ENCODE measurements around the gene HSPB9. TPM values are rescaled to one million over a fixed set of nuclear protein-coding genes. Genes with fewer than 3 reads are reported as not detected.
A peak's percentile ranks its signal among the peaks of the same experiment; 100 is the strongest.
"Not testable (repeated sequence)": the region's sequence is repeated elsewhere in the genome, so short reads cannot be mapped to it uniquely, and the experiment has no call there.

The HSPB9 gene
- total RNA-seq, 1 donor from 2014 or later: not detected

DNA sequence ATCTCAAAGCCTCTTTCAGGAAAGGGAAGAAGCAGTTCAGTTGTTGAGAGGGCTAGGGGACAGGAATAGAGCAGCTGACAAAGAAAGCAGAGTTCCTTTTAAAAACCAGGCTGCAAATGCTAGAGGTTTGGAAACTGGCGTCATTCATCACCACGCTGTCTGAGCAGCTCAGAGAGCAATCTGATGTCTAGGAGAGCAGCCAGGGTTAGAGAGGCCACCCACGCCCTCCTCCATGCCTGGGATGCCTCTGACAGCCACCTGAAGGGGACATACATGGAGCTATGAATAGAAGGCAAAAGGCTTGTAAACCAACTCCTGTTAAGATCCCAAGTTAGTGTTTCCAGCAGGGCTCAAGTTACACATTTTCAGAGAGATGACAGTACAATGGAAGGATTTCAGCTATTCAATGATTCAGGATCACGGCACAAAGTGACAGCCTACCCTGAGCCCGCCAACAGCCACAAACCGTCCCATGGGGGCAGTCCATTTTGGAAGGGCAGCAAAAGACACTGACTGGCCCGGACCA, 19.8 kb downstream of the HSPB9 start:
- no peak for DNase-seq (ENCODE audit: low read depth in 2 of 2)

DNA sequence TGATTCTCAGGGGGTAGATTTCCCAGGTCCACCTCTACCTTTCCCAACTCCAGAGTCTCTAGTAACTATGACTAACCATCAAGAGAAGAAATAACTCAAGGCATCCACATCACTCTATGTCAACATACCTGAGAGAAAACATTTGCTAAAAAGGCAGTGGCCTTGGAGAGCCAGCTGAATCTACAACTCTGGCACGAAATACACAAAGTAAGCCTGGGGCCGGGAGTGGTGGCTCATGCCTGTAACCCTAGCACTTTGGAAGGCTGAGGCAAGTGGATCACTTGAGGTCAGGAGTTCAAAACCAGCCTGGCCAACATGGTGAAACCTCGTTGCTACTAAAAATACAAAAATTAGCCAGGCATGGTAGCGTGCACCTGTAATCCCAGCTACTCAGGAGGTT, 20.5 kb downstream of the HSPB9 start:
- not testable (repeated sequence) for DNase-seq (ENCODE audit: low read depth in 2 of 2)

DNA sequence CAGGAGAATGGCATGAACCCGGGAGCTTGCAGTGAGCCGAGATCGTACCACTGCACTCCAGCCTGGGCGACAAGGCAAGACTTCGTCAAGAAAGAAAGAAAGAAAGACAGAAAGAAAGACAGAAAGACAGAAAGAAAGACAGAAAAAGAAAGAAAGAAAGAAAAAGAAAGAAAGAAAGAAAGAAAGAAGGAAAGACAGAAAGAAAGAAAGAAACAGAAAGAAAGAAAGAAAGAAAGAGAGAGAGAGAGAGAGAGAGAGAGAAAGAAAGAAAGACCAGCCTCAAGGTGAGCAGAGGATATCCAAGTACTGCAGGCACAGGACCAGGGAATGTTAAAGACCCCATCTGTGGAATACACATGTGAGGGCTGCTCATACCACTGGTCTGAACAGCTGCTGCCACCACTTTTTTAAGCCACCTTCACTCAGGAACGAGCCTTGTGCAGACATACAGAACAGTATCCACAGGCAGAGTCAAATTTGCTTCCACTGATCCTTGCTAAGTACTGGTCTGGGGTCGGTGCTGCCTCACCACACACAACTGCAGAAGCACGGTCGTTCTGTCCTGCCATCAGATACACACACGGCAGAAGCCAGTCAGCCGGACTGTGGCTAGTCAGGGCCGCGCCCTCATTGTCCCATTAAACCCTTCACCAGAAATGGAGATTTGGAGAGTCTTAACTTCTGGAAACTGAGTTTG, 24.5 kb downstream of the HSPB9 start:
- no peak for DNase-seq (ENCODE audit: low read depth in 2 of 2)

DNA sequence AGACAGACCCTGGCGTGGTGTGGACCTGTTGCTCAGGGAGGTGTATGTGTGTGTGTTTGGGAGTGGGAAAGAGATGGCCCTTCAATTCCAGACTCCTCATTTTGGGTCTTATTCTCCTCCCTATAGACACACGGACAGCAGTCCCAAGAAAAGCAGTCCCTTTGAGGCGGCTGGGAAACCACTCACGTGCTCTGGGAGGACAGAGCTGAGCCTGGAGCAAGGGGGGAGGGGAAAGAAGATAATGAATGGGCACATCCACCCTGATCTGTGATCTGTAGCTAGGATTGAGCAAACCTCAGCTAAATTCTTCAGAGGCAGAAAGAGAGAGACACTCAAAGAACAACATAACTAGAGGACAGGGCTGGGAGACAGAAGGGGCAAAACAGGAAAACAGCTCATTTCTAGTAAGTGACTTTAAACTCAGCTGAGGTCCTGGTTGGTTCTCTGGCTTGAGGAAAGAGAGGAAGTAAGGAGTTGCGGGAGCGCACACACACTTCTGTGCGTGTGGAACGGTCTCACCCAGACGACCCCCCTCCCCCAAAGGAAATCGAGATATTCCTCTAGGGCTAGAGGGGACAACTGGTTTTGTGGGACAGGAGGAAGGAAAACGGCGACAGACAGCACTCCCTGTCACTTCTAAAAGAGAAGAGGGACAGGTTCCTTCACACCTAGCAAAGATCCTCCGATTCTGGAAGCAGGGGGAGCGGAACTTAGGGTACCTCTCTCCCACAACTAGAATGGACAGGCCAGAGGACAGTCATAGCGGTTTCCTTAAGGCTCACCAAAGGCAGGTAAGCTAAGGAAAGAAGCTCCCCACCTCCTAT, 31.5 kb downstream of the HSPB9 start:
- peak; percentile 27 to 77 for DNase-seq (ENCODE audit: low read depth in 2 of 2)

DNA sequence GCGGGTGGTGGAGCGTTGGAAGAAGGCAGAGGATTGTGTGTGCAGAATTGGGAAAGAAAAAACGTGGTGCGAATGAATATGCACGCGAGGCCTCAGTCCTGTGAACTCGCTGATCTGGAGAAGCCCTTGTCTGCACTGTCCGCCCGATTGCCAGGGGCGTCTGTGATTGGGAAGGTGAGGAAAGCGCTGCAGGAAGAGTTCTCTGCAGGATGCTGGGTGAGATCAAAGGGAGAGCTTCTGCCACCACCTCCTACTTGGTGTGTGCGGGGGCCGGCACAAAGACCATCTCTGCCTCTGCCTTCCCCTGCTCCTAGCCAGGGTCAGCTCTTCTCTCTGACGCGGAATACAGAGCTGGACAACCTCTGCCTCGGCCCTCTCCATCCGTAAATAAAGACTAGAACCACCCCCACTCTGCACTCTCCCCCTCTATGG, 33.0 kb downstream of the HSPB9 start:
- DNase-seq (ENCODE audit: low read depth in 2 of 2): no peak

DNA sequence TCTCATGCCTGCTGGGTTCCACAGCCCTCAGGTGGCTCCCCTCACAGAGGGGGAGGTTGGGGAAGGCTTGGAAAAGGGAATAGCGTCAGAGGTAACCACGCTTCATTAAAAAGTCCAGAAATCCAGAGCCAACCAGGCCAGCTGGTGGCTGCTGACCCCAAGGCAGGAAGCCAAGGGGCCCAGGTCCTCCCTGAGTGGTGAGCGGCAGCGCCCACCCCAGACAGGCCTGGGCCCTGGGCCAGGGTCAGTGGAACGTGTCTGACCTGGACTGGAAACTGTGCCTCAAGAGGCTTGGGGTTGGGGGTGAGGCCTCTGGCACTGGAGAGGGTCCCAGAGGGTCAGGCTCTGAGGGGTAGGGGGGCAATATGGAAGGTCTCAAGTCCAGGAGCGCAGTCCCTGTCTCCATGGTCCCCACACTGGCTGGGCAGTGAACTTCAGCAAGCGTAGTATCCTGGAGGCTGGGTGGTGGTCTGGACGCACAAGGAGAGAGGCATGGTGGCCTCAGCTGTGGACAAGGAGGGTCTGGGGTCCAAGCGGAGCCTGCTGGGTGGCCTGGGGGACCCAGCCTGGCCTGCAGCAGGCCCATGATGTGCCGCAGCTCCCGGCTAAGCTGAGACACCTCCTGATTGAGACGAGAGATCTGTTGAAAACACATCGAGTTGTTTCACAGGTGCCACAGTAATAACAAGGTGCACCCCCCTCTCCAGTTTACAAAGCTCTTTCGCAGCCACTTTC, 37.4 kb downstream of the HSPB9 start:
- DNase-seq (ENCODE audit: low read depth in 2 of 2): no peak

DNA sequence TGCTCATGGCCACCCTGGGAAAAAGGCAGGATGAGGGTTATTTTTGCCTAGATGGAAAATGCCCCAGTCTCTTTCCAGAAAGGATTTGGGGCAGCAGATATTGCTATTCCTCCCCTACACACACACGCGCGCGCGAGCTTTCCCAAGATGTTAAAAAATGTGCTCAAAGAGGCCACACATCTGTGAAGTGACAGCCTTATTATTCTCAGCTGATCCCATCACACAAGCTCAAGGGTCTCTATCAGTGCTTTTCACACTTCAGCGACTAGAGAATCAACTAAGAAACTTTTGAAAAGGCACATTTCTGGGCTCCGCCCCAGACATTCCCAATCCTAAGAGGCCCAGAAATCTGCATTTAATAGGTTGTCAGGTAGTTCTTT, 37.9 kb downstream of the HSPB9 start:
- DNase-seq (ENCODE audit: low read depth in 2 of 2): no peak

DNA sequence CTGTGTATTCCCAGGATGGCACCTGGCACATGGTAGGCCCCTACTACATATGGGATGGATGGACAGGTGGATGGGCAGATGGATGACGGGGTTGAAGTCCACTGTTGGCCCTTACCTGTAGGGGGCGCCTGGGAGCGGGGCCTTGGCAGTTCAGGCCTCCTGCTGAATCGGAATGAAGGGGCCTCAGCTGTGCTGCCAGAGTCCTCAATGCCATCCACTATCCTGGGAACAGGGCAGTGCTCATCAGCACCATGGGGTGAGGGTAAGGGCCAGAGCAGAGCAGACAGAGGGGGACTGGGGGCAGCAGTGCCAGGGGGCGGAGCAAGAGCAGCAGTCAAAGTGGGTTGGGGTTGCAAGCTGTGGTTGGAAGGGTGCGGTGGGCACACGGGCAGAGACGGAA, 40.5 kb downstream of the HSPB9 start:
- peak; percentile 12 to 21 for DNase-seq (ENCODE audit: low read depth in 2 of 2)

DNA sequence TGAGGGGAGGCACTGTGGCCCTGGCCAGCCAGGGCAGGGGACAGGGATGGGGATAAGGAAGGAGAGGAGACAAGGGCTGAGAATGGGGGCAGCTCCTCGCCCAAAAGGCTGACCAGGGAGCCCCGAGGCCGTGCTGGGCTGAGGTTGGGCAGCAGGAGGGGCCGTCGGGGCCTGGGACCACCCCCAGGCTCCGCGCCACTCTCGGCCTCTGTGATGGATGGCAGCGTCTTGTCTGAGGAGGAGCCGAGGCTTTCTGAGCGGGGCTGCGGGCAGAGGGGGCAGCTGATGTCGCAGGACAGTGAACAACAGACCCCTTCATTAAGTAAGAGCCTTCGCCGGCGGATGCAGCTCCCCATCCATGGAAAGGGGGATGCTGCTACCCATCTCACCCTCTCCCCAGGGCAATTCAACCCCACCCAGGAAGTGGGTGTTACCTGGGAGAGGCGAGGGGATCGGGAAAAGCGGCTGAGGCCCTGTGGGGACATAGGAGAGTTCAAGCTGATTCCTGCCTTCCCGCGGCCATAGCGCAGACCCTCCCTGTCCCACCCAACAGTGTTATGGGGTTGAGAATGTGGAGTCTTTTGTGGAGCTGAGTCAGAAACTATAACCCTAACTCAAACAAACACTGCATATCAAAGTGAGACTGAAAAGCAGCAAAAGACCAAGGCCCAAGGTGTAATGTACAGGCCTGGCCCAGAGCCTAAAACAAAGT, 41.2 kb downstream of the HSPB9 start:
- DNase-seq (ENCODE audit: low read depth in 2 of 2): no peak

DNA sequence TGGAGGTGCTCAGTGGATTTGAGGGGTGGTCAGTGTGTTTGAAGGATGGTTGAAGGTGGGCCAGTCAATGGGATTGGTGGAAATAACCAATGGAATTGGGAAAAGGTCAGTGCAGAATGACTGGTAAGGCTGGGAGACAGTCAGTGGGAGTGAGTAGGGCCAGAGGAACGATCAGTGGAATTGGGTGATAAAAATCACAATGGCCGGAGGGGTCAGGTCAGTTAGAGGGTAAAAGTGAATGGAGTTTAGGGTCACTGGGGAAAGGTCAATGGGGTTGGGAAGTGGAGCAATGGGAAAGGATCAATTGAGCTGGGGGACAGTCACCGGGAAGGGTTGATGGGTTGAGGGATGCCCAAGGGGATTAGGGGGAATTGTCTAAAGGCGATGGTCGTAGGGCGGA, 43.1 kb downstream of the HSPB9 start:
- no peak for DNase-seq (ENCODE audit: low read depth in 2 of 2)

DNA sequence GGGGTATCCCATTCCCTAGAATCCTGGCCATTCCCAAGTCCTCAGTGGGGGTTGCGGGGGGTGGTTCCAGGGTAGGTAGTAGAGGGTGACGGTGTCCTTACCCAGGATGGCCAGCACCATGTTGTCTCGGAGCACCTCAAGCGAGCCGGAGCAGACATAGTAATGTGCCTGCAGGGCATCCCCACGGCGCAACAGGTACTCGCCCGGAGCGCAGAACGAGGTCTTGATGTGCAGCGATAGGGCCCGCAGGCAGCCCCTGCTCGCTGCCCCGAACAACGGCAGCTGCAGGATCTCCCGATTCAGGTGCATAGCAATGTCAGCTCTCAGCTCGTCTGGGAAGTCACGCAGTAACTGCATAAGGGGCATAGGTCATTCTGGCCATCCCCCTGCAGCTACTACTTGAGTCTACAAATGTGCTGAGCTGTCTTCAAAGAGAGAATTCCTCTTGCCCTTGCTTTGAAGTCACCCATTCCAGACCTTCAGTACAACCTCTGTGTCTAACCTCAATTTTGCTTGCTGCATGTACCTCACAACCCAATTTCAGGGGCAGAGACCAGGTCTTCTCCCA, 43.7 kb downstream of the HSPB9 start:
- no peak for DNase-seq (ENCODE audit: low read depth in 2 of 2)

DNA sequence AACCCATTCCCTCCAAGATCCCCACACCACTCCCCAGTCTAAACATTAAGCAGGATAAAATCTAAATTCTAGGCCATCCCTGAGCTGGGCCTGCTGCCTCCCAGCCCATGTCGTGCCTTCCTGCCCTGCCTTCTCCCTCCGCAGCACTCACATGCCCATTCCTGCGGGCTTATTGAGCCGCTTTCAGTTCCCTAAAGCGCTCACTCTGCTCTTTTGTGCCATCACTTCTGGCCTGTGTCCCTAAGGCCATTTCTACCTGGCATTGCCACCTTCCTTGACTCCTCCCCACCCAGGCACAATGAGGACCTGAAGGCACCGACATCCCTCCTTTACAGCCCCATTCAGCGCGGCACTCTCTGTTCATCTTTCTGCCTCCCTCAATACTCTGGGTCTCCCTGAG, 45.2 kb downstream of the HSPB9 start:
- no peak for DNase-seq (ENCODE audit: low read depth in 2 of 2)

DNA sequence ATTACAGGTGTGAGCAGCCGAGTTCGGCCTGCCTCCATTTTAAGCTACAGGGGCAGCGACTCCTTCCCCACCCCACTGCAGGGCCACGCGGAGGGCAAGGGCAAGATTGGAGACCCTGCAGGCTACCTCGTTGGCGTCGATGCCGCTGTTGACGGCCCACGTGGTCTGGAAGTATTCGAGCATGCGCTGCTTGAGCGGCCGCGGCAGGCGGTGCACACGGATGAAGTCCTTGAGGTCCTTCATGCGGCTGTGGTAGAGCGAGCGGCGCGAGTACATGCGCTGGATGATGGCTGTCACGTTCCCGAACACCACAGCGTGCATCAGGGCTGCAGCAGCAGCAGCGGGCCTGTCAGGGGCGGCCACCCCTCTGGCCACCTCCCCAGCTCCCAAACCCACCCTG, 46.7 kb downstream of the HSPB9 start:
- DNase-seq (ENCODE audit: low read depth in 2 of 2): no peak

DNA sequence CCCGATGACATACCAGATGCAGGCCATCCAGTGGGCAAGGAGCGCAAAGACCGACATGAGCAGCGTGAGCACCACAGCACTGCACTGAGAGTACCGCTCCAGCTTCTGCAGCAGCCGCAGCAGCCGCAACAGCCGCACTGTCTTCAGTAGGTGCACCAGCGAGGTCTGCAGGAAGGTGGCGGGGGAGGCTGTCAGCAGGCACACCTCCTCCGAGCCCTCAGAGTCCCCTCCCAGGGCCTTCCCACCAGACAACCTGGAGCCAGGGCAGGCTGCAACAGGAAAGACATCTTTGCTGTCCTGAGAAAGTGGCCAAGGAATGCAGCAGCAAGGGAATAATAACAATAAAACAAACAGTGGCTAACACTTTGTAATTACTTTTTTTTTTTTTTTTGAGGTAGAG, 49.2 kb downstream of the HSPB9 start:
- no peak for DNase-seq (ENCODE audit: low read depth in 2 of 2)

Other genes with a start within 250 kb of the HSPB9 start
- 167 and 203 TPM in 2 replicates for gene ACLY, start 203.9 kb upstream of the HSPB9 start, total RNA-seq
- under 0.01 TPM in 2 replicates for gene ODAD4, start 192.2 kb upstream of the HSPB9 start, total RNA-seq
- 38.8 and 45.6 TPM in 2 replicates for gene CNP, start 156.0 kb upstream of the HSPB9 start, total RNA-seq
- gene DNAJC7, start 105.4 kb upstream of the HSPB9 start, total RNA-seq: 56.0 and 60.1 TPM in 2 replicates
- gene NKIRAS2, start 102.7 kb upstream of the HSPB9 start, total RNA-seq: 30.1 and 38.1 TPM in 2 replicates
- 0.20 and 0.22 TPM in 2 replicates for gene C17orf113, start 72.2 kb upstream of the HSPB9 start, total RNA-seq
- gene ZNF385C, start 24.3 kb upstream of the HSPB9 start, total RNA-seq: not detected in 2 replicates
- 2.0 and 3.3 TPM in 2 replicates for gene DHX58, start 10.1 kb upstream of the HSPB9 start, total RNA-seq
- 3.3 and 6.7 TPM in 2 replicates for gene KAT2A, start 1.4 kb upstream of the HSPB9 start, total RNA-seq
- gene RAB5C, start 32.2 kb downstream of the HSPB9 start, total RNA-seq: 71.7 and 72.8 TPM in 2 replicates
- gene KCNH4, start 58.3 kb downstream of the HSPB9 start, total RNA-seq: under 0.01 TPM in 2 replicates
- gene HCRT, start 62.6 kb downstream of the HSPB9 start, total RNA-seq: not detected in 2 replicates
- 11.3 and 22.8 TPM in 2 replicates for gene GHDC, start 71.7 kb downstream of the HSPB9 start, total RNA-seq
- 22.2 and 29.8 TPM in 2 replicates for gene STAT5B, start 153.6 kb downstream of the HSPB9 start, total RNA-seq
- gene STAT5A, start 165.7 kb downstream of the HSPB9 start, total RNA-seq: 33.1 and 44.2 TPM in 2 replicates

Measured in lung microvascular endothelial cell (primary cell).